GM19043 (cell line): Measurements from ENCODE around the gene RARA.
"Not testable (repeated sequence)": the region's sequence is repeated elsewhere in the genome, so short reads cannot be mapped to it uniquely, and the experiment has no call there.

Source experiments
- ATAC-seq: cut with Tn5 transposase; IDR thresholded peaks from one replicate; pipeline ENCODE4 v1.9.1; 2021; ENCODE audit warnings: low read depth; ENCODE audit not compliant: unreplicated experiment

Gene RARA

DNA sequence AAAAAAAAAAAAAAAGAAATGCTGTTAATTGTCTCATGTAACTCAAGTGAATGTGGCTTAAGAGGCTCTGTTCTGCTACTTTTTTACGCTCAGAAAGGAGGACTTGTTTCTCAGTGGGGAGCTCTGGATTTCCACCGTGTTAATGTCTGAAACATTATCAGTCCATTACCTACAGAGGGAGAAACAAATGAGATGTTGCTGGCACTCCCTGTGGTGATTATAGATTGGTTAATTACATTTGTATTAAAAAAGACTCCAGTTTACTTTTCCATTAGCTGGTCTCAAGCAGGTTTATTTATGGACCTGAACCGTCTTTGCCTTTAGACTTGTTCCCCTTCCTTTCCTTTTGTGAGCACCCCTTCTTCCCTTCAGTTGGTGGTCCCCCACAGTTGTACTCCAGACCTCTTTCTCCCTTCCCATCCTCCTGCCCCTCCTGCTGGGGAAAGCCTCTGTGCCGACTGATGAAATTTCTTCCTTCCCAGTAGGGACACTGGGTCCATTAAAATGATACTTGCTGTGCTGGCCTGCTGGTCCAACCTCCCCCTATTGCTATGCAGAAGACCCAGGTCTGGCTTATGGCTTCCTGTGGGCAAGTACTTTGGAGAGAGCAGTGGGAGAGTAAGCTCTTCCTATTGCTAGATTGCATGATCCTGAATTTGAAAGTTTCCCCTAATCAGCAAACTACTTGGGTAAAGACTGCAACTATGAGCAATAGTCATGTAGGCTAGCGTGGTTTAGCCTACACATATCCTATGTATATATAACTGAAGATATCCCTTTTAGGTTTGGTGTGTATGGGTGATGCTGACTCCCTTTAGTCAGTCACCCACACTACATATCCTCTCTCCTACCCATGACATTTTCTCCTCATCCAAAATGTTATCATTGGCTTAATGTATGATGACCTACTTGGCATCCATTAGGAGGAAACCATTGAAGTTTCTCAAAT lies 13.2 kb upstream of the RARA start:
- ATAC-seq = no peak

DNA sequence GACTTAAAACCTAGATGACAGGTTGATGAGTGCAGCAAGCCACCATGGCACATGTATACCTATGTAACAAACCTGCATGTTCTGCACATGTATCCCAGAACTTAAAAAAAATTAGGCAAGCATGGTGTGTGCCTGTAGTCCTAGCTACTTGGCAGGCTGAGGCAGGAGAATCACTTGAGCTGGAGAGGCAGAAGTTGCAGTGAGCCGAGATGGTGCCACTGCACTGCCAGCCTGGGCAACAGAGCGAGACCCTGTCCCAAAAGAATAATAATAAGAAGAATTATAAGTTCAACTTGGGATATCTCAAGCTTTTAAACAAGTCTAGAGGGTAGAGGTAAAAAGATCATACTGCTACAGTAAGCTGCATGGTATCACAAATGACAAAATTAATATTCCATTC lies 11.5 kb upstream of the RARA start:
- ATAC-seq = no peak

DNA sequence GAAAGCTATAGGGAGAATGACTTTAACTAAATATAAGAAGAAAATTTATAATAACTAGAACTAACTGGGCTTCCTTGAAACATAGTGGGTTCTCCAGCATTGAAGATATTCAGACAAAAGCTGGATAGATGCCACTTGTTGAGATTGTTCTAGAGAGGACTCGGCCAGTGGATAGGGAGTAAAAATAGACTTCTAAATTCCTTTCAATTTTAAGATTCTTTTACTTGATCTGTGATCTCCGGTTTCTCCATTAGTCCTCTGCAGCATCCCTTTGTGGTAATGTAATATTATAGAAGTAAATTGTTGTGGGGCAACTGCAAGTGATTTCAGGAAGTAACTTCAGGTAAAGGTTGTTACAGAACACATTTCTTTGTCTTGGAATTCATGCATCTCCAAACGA lies 10.3 kb upstream of the RARA start:
- ATAC-seq = no peak

DNA sequence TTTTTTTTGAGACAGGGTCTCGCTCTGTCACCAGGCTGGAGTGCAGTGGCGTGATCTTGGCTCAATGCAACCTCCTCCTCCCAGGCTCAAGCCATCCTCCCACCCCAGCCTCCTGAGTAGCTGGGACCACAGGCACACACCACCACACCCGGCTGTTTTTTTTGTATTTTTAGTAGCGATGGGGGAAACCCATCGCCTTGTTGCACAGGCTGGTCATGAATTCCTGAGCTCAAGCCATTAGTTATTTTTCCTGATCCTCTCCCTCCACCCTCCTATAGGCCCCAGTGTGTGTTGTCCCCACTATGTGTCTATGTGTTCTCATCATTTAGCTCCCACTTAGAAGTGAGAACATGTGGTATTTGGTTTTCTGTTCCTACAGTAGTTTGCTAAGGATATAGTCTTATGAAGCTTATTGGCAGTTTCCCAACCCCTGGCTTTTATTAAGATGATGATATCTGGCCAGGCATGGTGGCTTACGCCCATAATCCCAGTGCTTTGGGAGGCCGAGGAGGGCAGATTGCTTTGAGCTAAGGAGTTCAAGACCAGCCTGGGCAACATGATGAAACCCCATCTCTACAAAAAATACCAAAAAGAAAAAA lies 9.7 kb upstream of the RARA start:
- ATAC-seq = not testable (repeated sequence)

DNA sequence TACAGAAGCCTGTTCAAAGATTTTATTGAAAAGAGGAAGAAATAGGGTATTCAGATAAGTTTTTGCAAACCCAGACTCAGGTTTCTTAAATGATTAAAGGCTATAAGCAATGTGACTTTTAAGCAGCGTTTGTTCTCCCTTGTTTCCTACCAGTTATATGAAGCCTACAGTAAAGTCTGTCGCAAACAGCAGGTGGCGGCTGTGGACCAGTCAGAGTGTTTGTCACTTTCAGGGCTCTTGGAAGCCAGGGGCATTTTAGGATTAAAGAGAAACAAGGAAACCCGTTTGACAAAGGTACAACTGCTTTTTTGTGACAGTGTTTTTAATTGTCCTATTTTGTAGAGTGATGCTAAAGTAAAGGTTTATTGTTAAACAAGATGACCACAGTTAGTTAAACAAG lies 7.7 kb upstream of the RARA start:
- no peak for ATAC-seq

DNA sequence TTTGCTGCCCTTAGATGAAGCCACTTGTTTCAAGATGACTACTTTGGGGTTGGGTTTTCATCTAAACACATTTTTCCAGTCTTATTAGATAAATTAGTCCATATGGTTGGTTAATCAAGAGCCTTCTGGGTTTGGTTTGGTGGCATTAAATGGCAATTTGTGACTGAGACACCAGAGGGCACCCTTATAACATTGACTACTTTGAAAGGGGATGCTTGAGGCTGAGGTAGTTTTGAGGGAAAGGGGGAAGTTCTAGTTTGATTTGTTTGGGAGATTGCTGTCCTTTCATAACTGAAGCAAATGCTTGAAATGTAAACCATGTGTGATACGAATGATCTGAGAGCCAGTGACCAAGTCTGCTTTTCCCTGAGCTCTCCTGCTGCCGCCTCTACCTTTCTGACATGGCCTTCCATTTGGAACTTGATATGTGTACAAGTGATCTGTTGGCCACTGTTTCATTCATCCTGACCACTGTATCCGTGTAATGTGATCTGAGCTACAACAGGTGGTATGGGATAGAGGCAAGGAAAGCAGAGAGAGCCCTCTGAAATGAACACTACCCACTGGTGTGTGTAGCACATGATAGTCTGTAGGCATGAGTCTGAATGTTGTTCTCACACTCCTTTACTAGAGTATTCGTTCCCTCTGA lies 5.8 kb upstream of the RARA start:
- ATAC-seq = no peak

DNA sequence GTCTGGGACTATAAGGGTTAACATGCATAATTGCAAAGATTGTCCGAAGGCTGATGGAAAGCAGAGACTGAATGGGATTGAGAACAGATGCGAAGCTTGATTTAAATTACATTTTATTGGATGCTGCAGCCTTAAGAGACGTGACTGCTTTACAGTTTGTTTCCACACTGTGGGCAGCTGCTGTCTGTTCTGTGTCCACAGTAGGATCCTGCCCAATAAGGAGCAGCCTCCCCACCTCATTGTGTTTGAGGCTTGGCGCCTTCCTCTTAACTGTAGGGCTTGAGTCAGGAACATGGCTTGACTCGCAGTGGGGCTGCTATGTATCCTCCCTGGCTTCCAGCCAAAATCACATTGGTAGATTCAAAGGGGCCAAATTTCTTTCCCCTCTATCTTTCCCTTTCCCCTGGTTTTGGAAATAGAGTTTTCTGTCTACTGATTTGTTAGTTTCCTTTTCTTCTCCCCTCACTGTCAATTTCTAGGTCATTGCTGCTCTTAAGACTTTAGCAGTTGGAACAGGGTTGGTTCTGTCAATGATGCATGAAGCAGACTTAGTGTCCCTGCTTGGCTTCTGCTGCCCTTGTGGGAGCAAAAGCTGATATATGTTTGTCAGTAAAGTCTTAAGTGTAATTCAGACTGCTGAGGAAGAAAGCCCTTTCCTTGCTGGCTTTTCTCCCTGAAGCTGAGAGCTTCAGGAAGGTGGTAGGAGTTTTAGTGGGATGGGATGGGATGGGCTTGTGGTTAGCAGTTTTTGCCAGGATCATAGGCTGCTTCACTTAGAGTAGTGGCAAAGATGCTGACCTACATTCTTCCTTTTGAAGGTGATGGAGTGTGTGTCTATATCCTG lies 5.0 kb upstream of the RARA start:
- no peak for ATAC-seq

DNA sequence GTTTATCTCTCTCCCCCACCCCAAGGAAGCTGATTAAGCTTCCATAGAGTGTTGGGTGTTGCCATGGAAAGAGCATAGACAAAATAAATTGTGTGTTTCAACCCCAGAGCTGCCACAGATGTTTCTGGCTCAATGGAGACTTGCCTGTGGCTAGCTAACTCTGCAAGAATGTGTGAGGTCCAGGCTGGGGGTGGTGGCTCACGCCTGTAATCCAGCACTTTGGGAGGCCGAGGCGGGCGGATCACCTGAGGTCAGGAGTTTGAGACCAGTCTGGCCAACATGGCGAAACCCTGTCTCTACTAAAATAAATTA lies 4.5 kb upstream of the RARA start:
- not testable (repeated sequence) for ATAC-seq

DNA sequence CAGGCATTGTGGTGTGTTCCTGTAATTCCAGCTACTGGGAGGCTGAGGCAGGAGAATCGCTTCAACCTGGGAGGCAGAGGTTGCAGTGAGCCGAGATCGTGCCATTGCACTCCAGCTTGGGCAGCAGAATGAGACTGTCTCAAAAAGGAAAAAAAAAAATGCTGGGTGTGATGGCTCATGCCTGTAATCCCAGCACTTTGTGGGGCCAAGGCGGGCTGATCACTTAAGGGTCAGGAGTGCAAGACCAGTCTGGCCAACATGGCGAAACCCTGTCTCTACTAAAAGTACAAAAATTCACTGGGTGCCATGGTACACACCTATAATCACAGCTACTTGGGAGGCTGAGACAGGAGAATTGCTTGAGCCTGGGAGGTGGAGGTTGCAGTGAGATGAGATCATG lies 4.1 kb upstream of the RARA start:
- not testable (repeated sequence) for ATAC-seq

DNA sequence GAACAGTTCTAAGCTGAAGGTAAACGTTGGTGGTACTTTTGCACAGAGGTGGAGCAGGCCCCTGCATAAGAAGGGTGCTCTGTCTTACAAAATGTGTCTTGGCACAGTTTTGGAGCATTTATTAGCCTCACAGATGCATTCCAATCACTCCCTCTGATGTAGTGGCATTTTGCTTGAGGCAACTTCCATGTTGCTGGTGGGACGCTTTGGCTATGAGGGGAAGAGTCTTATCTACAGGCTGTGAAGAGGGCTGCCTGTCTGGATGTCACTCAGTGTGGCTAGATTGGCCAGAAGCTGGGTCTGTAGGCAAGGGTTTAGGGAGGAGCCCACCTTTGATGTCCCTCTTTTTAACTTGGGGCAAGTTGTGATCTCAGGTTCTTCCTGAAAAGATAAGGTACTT lies 2.6 kb upstream of the RARA start:
- no peak for ATAC-seq

DNA sequence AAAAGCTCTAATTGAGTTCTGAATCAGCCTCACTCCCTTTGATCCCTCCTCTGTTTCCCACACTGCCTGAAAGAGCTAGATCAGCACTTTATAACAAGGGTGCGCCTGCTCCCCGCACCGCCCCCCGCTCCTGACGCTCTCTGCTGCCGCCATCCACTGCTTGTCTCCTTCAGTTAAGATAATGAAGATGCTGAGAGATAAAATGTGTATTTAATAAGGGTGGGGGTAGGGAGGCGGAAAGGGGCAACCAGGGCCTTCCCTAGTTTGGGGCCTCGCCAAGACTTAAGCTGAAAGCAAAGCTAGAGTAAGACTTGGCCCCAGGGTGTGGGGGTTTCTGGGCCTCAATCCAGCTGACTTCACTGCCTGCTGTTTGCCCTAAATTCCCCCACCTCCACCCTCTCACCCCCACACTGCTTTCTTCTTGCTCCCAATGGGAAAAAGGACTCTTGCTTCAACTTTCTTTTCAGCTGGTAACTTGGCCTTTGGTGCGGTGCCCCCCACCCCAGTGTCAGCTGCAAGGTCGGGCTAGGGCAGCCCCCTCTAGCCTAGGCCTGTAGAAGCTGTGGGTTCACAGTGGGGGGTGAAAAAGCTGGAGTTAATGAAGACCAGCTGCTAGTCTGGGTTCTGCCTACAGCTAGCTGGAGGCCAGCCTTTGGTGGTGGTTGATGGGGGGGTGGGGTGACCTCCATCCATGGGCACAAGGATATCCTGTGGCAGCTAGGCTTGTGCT lies 1.8 kb upstream of the RARA start:
- ATAC-seq = no peak

DNA sequence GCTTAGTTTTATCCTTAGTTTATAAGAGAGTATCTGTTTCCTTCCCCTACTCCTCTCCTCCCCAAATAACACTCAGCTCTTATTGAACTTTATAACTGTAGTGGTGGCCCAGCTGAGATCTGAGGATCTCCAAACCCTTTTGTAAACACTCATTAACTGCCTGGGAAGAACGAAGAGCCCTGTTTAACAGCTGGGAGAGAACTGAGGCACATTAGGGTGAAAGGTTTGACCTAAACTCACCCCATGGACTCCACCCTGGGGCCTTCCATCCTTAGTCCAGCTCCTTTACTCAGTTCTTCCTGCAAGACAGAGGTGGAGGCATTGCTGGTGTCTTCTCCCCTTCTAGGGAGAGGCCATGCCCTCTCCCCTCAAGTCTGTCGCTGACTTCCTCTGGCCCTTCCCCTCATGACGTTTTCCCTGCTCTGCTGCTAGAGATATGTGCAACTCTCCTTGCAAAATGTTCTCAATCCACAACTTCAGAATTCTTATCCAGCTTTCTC lies 1.2 kb upstream of the RARA start:
- no peak for ATAC-seq

DNA sequence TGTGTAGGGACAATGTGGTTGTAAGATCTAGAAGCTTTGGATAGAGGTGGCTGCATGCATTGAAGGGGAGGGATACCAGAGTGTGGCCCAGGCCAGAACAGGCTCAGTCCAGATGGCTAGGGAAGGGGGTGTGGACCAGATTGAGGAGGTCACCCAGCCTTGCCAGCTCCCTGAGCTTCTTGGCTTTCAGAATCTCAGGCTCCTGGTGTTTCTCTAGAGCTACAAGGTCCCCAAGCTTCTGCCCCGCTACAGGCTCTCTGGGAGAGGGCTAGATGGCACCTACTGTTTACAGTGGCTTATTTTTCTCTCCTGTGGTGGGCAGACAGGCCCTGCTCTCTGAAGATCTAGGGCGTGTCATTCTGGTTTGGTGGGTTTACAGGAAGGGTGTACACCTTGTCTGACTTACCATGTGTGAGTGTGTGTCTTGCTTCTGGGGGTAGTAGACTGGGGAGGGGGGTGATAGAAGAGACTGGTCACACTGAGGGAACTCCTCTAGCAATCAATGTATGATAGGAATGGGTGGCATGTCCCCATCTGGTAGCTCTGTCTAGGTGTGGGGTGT lies 1.1 kb downstream of the RARA start:
- no peak for ATAC-seq

DNA sequence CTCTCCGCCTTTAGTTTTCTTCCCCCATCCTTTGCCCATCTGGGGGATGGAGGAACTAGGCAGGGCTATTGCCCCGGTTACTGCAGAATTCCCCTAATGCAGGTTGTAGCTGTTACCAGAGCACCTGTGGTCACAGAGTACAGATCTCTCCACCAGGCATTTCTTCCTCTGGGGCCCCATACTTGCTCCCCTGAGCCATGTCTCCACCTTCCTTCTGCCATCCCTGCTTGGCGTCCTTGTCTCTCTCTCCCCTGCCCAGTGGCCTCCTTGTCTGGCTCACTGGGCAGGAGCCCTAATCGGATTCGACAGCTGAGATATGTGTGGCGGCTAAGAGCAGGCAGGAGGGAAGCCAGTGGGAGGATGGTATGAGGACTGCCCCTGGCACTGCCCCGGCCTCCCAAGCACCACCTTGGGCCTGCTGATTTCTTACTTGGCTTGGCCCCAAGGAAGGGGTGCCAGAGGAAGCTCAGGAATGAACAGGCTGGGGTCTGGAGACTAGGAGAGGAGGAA lies 2.0 kb downstream of the RARA start:
- no peak for ATAC-seq

DNA sequence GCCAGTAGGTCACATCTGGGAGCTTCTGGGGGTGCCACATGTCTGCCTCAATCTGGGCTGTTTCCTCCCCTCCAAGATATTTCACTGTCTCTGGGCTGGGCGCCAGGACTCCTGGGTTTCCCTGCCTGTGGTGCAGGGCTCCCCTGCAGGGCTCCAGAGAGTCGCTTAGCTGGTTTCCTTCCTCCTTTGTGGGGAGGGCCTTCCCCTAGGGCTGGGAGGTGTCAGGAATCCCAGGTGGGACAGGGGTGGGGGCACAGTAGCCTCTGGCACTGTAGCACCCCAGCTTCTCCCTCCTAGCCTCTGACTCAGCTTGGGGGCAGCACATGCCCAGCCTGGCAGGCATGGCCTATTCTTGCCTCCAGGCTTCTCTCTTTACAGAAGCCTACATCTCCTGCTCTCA lies 2.6 kb downstream of the RARA start:
- no peak for ATAC-seq

DNA sequence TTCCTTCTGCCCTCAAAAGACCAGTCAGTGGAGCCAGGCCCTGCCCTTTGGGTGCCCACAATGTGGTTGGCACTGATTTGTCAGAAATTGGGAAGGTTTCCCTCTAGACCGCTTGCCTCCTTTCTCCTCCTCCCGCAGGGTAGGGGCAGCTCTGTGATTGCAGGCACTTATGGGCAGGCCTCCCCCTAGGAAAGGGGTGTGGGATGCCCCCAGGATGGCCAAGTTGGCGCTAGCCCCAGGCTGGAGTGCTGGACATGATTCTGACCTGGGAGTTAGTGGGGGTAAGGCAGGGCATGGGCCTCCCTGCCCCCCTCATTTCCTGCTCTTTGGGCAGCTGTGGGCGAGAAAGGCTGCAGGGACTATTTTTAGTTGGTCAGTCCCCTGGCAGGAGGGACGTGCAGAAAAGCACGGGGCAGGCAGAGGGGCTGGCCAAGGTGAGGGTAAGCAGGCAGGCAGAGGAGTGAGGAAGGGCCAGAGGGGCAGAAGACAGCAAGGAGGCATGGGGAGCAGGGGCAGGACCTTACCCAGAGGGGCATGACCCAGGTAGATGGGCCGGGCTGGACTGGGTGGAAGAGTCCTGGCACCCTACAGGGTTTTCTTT lies 3.3 kb downstream of the RARA start:
- ATAC-seq = no peak

DNA sequence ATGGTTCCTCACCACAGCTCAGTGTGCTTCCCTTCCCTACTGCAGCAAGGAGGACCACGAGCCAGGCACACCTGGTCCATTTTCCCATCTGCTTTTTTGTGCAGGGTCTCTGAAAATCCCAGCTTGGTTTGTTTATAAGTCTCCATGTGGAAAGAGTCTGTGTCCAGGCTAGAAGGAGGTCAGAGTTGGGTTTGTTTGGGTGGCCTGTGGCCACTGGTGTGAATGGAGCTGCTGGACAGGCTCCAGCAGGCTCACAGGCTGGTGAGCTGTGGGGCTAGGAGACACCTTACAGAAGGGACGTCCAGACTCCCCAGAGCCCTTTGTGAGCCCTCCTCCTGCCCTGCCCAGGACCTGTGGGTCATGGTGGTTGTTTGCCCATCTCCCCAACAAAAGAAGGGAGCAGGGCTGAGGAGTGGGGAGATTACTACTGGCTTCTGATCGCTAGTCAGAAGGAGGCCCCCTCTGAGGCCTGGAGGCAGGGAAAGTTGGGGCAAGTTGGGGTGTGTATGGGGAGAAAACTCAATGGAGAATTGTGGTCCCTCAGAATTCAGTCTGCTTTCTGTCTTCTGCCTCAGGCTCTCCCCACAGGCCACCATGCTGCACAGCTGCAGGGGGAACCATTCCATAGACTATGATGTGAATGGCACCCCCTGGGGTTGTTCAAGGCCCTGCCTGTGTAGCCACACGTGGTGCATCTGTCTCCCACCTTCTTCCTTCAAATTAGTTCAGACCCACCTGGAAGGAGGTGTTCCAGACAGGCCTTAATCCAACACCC lies 4.1 kb downstream of the RARA start:
- no peak for ATAC-seq
